HepG2 (cell line): Measurements from ENCODE around the gene FASTK. TPM values are rescaled to one million over a fixed set of nuclear protein-coding genes. Genes with fewer than 3 reads are reported as not detected.

ENCODE experiments used
- CEBPG ChIP-seq: IDR thresholded peaks from 2 replicates; pipeline ENCODE4 v1.6.1; 2016
- FOSL2 ChIP-seq: sonication (generic); formaldehyde crosslinking; IDR thresholded peaks from 2 replicates; pipeline ENCODE4 v1.4.0; 2020; ENCODE audit warnings: missing genetic modification reagents
- FOXK2 ChIP-seq: fragments of 450-650 bp; IDR thresholded peaks from 2 replicates; pipeline ENCODE4 v1.6.1; 2016
- HNRNPK ChIP-seq: fragments of 200-400 bp; formaldehyde crosslinking; IDR thresholded peaks from 2 replicates; pipeline ENCODE4 v1.6.1; 2018; ENCODE audit warnings: low read length, low read depth, moderate library complexity, mild to moderate bottlenecking; ENCODE audit not compliant: poor library complexity, severe bottlenecking
- IRX3 ChIP-seq: sonication (generic); formaldehyde crosslinking; IDR thresholded peaks from 2 replicates; pipeline ENCODE4 v1.8.1; 2023; ENCODE audit warnings: mild to moderate bottlenecking, low read depth, missing genetic modification reagents, borderline replicate concordance
- KIAA2018 ChIP-seq: sonication (generic); formaldehyde crosslinking; IDR thresholded peaks from 2 replicates; pipeline ENCODE4 v1.5.0; 2020; ENCODE audit warnings: mild to moderate bottlenecking, missing genetic modification reagents, borderline replicate concordance
- PRPF4 ChIP-seq: fragments of 200-400 bp; formaldehyde crosslinking; IDR thresholded peaks from 2 replicates; pipeline ENCODE4 v1.6.1; 2016; ENCODE audit warnings: low read length, low read depth; ENCODE audit not compliant: poor library complexity, severe bottlenecking
- RBM39 ChIP-seq: fragments of 200-400 bp; formaldehyde crosslinking; IDR thresholded peaks from one replicate; pipeline ENCODE4 v1.6.1; 2018; ENCODE audit warnings: antibody characterized with exemption, mild to moderate bottlenecking, low read depth, low read length; ENCODE audit not compliant: poor library complexity, severe bottlenecking
- RELA ChIP-seq: sonication (generic); formaldehyde crosslinking; IDR thresholded peaks from 2 replicates; pipeline ENCODE4 v1.4.0; 2020; ENCODE audit warnings: missing genetic modification reagents
- RFXAP ChIP-seq: sonication (generic); formaldehyde crosslinking; IDR thresholded peaks from 2 replicates; pipeline ENCODE4 v1.4.0; 2020; ENCODE audit warnings: missing genetic modification reagents, borderline replicate concordance
- SETDB1 ChIP-seq: sonication (generic); formaldehyde crosslinking; IDR thresholded peaks from 2 replicates; pipeline ENCODE4 v1.5.1; 2020; ENCODE audit warnings: missing genetic modification reagents, mild to moderate bottlenecking, borderline replicate concordance
- SP5 ChIP-seq: IDR thresholded peaks from 2 replicates; pipeline ENCODE4 v1.6.1; 2016; ENCODE audit warnings: low read depth, borderline replicate concordance
- TBX2 ChIP-seq: sonication (generic); formaldehyde crosslinking; IDR thresholded peaks from 2 replicates; pipeline ENCODE4 v1.5.0; 2020; ENCODE audit warnings: missing genetic modification reagents, mild to moderate bottlenecking, borderline replicate concordance
- TEAD2 ChIP-seq: sonication (generic); formaldehyde crosslinking; IDR thresholded peaks from 2 replicates; pipeline ENCODE4 v1.9.0; 2021; ENCODE audit warnings: missing genetic modification reagents
- ZNF207 ChIP-seq: fragments of 450-650 bp; IDR thresholded peaks from 2 replicates; pipeline ENCODE4 v1.6.1; 2016; ENCODE audit warnings: antibody characterized with exemption, borderline replicate concordance
- ZNF263 ChIP-seq: sonication (generic); formaldehyde crosslinking; IDR thresholded peaks from 2 replicates; pipeline ENCODE4 v1.4.0; 2020; ENCODE audit warnings: missing genetic modification reagents
- ZNF597 ChIP-seq: sonication (generic); formaldehyde crosslinking; IDR thresholded peaks from 2 replicates; pipeline ENCODE4 v1.5.0; 2020; ENCODE audit warnings: missing genetic modification reagents
- ZNF639 ChIP-seq: conservative IDR thresholded peaks from 2 replicates; pipeline ENCODE4 v1.6.1; 2018; ENCODE audit warnings: missing genetic modification reagents
- ZNF782 ChIP-seq: sonication (generic); formaldehyde crosslinking; IDR thresholded peaks from 2 replicates; pipeline ENCODE4 v1.4.0; 2020; ENCODE audit warnings: missing genetic modification reagents, mild to moderate bottlenecking, borderline replicate concordance
- ZNF850 ChIP-seq: sonication (generic); formaldehyde crosslinking; conservative IDR thresholded peaks from 2 replicates; pipeline ENCODE4 v1.9.0; 2021; ENCODE audit warnings: mild to moderate bottlenecking, missing genetic modification reagents
- polyA plus RNA-seq, 8 experiments: library from polyadenylated mRNA; depleted of rRNA in 3 of 8; stranded (reverse) in 7 of 8; unstranded in 1 of 8; fragments of >200 nt; fragmentation: Illumina TruSeq in 4 of 8; extraction: Trizol in 4 of 8; gene quantifications; 2 replicates each; pipeline versions ENCODE4 v1.2.1 to v1.2.3, GENCODE V29; 2011 to 2016; ENCODE audit warnings: low read depth in 4 of 8, missing spikeins in 1 of 8, mixed read lengths in 1 of 8; ENCODE audit not compliant: insufficient read depth in 1 of 8
- total RNA-seq, 5 experiments: library from RNA; depleted of rRNA; stranded (reverse); fragments of >200 nt; fragmentation: Illumina TruSeq; extraction: Trizol; gene quantifications; 2 replicates each; pipeline ENCODE4 v1.2.3, GENCODE V29; 2016; ENCODE audit warnings: low read depth in 1 of 5

FASTK gene
- total and polyA plus RNA-seq, 2 of the 13 experiments (the other 11 are each of a cell fraction or from before 2014, with no cell fraction given) = 52.9 to 55.7 TPM

- TF ChIP-seq ZNF782 (CRISPR knock-in tag) (peak; percentile 73; the same call in 1 of the 2 replicates), ZNF263 (CRISPR knock-in tag) (peak; percentile 74), SETDB1 (CRISPR knock-in tag) (no peak), CEBPG (CRISPR knock-in tag) (no peak; the same call in 1 of the 2 replicates), PRPF4 (no peak), SP5 (peak; percentile 78), TEAD2 (no peak), HNRNPK (peak; percentile 5), KIAA2018 (no peak), ZNF597 (CRISPR knock-in tag) (no peak), ZNF639 (CRISPR knock-in tag) (peak; percentile 90), RFXAP (CRISPR knock-in tag) (no peak; the same call in none of the 2 replicates), FOXK2 (peak; percentile 88), FOSL2 (no peak), RELA (CRISPR knock-in tag) (no peak), IRX3 (no peak), TBX2 (CRISPR knock-in tag) (peak; percentile 68; the same call in 1 of the 2 replicates), ZNF207 (no peak), RBM39 (no peak), ZNF850 (CRISPR knock-in tag) (no peak)
Measured at GRCh38 chr7:151057989-151058780, 22.4 kb downstream of the FASTK start (continued).
